ENCODE results near the gene NFYC. TPM values are rescaled to one million over a fixed set of nuclear protein-coding genes. Genes with fewer than 3 reads are reported as not detected.

NFYC gene
- total RNA-seq, 4 donors from 2014 or later: 45.3 to 58.6 (median 57.4) TPM

DNA sequence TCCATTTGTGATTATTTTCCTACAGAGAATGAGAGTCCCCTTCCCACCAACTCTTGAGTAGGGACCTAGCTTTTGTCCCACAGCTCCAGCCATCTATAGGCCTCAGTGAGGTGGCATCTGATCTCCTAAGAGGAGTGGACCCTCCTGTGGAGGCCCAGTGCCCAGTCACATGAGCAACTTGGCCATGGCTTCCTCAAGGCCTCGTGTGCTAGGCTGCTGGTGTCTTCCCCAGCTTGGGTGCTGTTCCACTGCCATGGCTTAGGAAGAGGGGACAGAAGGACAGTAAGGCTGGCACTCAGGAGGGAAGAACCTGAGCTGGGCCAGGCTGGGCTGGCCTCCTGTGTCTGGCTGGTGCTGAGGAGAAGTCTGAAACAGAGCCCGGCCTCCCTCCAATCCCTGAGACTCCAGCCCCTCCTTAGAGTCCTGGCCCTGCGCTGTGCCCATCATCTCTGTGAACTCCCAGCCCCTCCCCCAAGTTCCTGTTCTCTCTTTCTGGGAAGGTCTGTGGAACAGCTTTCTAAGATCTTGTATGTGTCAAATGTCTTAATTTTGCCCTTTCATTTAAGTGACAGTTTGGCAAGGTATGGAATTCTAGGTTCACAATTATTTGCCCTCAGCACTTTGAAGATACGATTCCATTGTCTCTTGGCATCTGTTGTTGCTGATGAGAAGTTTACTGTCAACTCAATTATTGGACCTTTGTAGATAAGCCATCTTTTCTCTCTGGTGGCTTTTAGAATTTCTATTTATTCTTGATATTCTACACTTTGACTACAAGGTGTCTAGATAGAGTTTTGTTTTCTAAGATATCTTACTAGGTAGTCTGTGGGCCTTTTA, 85.0 kb downstream of the NFYC start:
- Histone ChIP-seq H3K4me3 (no peak overlapping the region), H3K27me3 (no peaks in the 10 kb centered on the region), H3K27ac (no peak overlapping the region), H3K9me3 (no peaks in the 10 kb centered on the region), H3K4me1 (peaks cover 0 to 14% of the 10 kb centered on the region in 2 donors), H3K36me3 (no peaks in the 10 kb centered on the region)
- DNase-seq: no peak
- no peak for TF ChIP-seq POLR2A (IDR thresholded peaks at IDR 0.05)
- TF ChIP-seq, protein P1, sequence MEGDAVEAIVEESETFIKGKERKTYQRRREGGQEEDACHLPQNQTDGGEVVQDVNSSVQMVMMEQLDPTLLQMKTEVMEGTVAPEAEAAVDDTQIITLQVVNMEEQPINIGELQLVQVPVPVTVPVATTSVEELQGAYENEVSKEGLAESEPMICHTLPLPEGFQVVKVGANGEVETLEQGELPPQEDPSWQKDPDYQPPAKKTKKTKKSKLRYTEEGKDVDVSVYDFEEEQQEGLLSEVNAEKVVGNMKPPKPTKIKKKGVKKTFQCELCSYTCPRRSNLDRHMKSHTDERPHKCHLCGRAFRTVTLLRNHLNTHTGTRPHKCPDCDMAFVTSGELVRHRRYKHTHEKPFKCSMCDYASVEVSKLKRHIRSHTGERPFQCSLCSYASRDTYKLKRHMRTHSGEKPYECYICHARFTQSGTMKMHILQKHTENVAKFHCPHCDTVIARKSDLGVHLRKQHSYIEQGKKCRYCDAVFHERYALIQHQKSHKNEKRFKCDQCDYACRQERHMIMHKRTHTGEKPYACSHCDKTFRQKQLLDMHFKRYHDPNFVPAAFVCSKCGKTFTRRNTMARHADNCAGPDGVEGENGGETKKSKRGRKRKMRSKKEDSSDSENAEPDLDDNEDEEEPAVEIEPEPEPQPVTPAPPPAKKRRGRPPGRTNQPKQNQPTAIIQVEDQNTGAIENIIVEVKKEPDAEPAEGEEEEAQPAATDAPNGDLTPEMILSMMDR (IDR thresholded peaks at IDR 0.05 in 4 of 5, conservative IDR thresholded peaks at IDR 0.05 in 1 of 5): no peak
- intact Hi-C loops (cut with DNase I; ENCODE audit: low total_unique reads) (no loop called here), in situ Hi-C loops (cut with MboI; ENCODE audit: low sequenced_read_pairs in 4 of 4) (loop anchor here (10.0 kb wide), 3 partner anchors 68 to 178 kb away; no protein-coding TSS in a partner anchor)
- ATAC-seq: no peak

DNA sequence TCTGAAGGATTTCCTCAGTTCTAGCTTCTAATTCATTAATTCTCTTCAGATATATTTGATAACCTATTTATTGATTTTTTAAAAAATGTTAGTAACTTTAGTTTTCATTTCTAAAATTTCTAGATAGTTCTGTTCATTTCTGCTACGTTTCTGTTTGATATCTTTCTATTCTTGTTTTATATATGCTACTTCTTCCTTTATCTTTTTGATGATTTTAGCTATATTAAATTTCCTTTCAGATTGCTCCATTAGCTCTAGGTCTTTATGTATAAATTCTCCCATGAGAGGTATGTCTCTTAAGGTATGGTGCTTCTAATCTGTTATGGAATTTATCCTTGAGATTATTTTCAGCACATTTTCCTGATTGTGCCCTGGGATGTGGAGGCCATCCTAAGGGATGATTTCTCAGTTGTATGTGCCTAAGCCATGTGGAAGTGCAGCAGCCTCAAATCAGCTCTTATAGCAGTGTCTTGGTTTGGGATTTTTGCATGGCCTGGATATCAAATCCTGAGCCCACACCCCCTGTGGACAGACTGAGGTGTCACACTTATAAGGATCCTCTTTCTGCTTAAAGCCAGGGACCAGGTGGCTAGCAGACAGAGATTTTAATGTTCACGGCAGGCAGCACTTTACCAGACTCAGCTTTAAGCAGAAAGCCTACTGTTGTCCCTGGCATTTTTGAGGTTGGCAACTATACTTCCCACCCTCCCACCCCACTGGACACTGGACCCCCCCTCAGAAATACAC, 85.9 kb downstream of the NFYC start:
- Histone ChIP-seq H3K36me3 (no peaks in the 10 kb centered on the region), H3K9me3 (no peaks in the 10 kb centered on the region), H3K4me1 (peaks cover 0 to 17% of the 10 kb centered on the region in 2 donors), H3K27ac (no peak overlapping the region), H3K4me3 (no peak overlapping the region), H3K27me3 (no peaks in the 10 kb centered on the region)
- in situ Hi-C loops (cut with MboI; ENCODE audit: low sequenced_read_pairs in 4 of 4): loop anchor here (10.0 kb wide), 3 partner anchors 67 to 177 kb away; no protein-coding TSS in a partner anchor
- TF ChIP-seq POLR2A (IDR thresholded peaks at IDR 0.05): no peak
- DNase-seq (no peak), ATAC-seq (no peak)
- intact Hi-C loops (cut with DNase I; ENCODE audit: low total_unique reads): no loop called here

DNA sequence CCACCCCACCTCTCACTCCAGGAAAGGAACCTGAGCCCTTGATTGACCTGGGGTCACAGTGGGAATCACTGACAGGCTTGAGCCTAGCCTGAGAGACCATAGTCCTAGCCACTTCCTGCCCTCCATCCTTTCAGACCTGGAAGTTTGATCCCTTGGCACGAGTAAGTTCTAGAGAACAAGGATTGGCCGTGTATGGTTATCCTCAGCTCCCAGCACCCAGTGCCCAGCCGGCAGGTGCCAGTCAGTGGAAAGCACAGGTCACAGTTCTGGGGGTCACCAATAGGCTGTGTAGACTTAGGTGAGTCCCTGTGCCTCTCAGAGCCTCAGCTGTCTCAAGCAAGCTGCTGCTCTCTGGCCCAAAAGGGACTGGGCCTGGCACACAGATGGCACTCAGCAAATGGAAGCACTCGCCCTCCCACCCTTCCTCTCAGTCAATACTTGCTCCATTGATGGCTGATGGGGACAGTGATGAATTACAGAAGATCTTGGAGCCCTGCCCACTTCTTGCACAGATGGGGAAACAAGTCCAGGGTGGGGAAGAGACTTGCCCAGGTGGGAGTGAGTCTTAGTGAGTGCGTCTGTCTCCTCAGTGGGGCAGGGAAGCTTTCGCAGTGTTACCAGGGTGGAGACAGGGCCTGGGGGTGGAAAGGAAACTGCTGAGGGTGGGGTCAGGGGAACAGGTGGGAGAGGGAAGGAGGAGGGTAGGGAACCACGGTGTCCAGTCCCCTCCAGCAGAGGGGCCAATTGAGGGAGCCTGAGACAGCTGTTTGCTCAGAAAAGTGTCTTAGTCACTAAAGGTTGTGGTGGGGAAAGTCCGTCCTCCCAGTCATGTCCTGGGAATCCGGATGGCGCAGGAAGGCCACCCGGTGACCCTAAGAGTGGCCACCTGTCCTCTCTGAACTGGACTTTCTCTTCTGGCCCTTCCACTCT, 89.4 kb downstream of the NFYC start:
- no peak for TF ChIP-seq POLR2A (IDR thresholded peaks at IDR 0.05)
- TF ChIP-seq, protein P1 (IDR thresholded peaks at IDR 0.05 in 4 of 5, conservative IDR thresholded peaks at IDR 0.05 in 1 of 5): no peak
- no peaks in the 10 kb centered on the region for H3K36me3 ChIP-seq
- intact Hi-C loops (cut with DNase I; ENCODE audit: low total_unique reads): loop anchor here (5.0 kb wide), 2 partner anchors 81 to 89 kb away; partner anchors contain the start of genes CITED4 and NFYC
- no peak overlapping the region for H3K4me3 ChIP-seq
- H3K27me3 ChIP-seq: no peaks in the 10 kb centered on the region
- DNase-seq: no peak
- in situ Hi-C loops (cut with MboI; ENCODE audit: low sequenced_read_pairs in 4 of 4): no loop called here
- H3K27ac ChIP-seq: no peak overlapping the region
- no peak for ATAC-seq
- H3K4me1 ChIP-seq: peaks cover 0 to 24% of the 10 kb centered on the region in 2 donors
- no peaks in the 10 kb centered on the region for H3K9me3 ChIP-seq

DNA sequence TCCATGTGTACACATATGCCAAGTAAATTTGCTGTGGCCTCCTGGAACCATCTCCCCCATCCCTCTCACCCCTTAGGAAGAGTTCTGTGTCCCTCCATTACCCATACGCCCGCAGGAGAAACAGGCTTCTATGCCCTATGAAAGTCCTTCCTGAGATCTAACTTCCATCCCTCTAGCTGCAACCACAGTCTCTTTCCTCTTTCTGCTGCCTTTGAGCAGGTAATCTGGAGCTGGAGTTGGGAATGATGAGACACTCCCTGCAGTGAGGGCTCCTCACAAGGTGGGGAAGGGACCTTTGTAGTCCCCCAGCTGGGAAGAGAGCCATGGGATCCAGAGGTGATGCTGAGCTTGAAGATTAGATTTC, 90.1 kb downstream of the NFYC start:
- DNase-seq (no peak), ATAC-seq (no peak)
- Histone ChIP-seq H3K4me1 (peaks cover 0 to 24% of the 10 kb centered on the region in 2 donors), H3K4me3 (no peak overlapping the region), H3K27me3 (no peaks in the 10 kb centered on the region), H3K36me3 (no peaks in the 10 kb centered on the region), H3K9me3 (no peaks in the 10 kb centered on the region), H3K27ac (no peak overlapping the region)
- intact Hi-C loops (cut with DNase I; ENCODE audit: low total_unique reads): loop anchor here (5.0 kb wide), 2 partner anchors 81 to 89 kb away; partner anchors contain the start of genes CITED4 and NFYC
- in situ Hi-C loops (cut with MboI; ENCODE audit: low sequenced_read_pairs in 4 of 4): no loop called here
- TF ChIP-seq, protein P1 (IDR thresholded peaks at IDR 0.05 in 4 of 5, conservative IDR thresholded peaks at IDR 0.05 in 1 of 5): no peak
- no peak for TF ChIP-seq POLR2A (IDR thresholded peaks at IDR 0.05)
